Measurements from ENCODE around the gene MSGN1. TPM values are rescaled to one million over a fixed set of nuclear protein-coding genes. Genes with fewer than 3 reads are reported as not detected.

The MSGN1 gene
- total RNA-seq, 4 donors from 2014 or later, result not detected

DNA sequence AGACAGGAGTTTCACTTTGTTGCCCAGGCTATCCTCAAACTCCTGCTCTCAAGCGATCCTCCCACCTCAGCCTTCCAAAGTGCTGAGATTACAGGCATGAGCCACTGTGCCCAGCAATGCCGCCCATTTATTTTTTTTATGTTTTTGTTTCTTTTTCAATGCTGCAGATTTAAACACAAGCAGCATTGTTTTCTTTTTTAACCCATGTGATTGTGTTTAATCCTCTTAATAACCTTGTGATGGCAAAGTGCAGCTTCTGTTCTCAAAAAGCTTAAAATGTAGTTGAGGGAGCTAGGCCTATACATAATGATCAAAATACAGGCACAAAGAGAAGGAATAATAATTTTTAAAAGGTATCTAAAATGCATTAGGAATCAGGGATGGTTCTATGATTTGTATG, 11.5 kb downstream of the MSGN1 start:
- TF ChIP-seq, protein P1, sequence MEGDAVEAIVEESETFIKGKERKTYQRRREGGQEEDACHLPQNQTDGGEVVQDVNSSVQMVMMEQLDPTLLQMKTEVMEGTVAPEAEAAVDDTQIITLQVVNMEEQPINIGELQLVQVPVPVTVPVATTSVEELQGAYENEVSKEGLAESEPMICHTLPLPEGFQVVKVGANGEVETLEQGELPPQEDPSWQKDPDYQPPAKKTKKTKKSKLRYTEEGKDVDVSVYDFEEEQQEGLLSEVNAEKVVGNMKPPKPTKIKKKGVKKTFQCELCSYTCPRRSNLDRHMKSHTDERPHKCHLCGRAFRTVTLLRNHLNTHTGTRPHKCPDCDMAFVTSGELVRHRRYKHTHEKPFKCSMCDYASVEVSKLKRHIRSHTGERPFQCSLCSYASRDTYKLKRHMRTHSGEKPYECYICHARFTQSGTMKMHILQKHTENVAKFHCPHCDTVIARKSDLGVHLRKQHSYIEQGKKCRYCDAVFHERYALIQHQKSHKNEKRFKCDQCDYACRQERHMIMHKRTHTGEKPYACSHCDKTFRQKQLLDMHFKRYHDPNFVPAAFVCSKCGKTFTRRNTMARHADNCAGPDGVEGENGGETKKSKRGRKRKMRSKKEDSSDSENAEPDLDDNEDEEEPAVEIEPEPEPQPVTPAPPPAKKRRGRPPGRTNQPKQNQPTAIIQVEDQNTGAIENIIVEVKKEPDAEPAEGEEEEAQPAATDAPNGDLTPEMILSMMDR (IDR thresholded peaks at IDR 0.05), result no peak
- no peak for TF ChIP-seq POLR2A (IDR thresholded peaks at IDR 0.05)

DNA sequence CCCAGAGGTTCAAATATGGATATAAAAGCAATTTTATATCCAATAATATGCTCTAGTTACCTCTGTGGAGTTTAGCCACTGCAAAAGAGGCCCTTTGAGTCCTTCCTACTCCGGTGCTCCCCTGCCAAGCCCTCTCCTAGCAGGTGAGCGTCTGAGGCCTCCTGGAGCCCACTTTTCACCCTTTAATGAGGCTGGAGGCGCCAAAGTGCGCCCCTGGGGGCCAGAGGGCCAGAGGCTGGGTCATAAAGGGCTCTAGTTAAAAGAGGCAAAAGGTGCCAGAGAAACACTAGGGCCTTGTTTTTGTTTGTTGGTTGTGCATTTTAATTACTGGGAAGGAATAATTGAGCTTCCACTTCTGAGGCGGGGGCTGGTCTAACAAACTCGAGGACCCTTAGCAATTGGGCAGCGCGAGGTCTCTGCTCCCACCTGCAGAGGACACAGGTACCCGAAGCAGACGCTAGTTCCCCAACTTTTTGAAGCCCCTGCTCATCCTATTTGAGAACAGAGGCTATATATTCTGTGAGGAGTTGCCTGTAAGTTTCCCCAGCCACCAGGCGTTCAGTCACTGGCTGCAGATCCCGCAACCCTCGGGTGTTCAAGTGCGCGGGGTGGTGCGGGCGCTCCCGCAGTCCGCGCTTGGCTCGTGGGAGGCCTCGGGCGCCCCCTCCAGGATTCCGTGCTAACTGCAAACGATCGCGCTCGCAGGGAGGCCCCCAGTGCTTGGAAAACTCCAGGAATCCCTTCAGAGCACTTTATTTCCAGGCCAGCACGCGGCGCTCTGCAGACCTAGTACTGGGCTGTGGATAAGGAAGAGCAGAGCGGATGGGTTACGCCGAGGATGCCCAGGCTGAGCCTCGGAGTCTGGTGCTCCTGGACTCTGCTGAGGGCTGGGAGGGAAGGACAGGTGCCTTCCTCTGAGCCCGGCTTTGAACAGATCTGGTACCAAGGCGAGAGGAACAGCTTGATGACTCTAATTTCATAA, 14.1 kb downstream of the MSGN1 start:
- no peak overlapping the region for H3K4me3 ChIP-seq (ENCODE audit: low read depth, poor library complexity, severe bottlenecking)
- intact Hi-C loops (cut with DNase I; ENCODE audit: low total_unique reads), result no loop called here
- peak; percentile 30 to 91 for DNase-seq (ENCODE audit: low spot score in 2 of 2)
- WGBS, 2 donors, result 18 to 21% methylated on average over 27 to 34 of the region's 37 CpGs
- TF ChIP-seq POLR2A (IDR thresholded peaks at IDR 0.05), result no peak
- TF ChIP-seq, protein P1 (IDR thresholded peaks at IDR 0.05), result no peak

More for the DNA sequence above, 11.5 kb downstream of the MSGN1 start:
- no peak for DNase-seq (ENCODE audit: low spot score in 2 of 2)
- 94 to 97% methylated on average over 2 of the region's 2 CpGs for WGBS, 2 donors
- intact Hi-C loops (cut with DNase I; ENCODE audit: low total_unique reads), result no loop called here
- no peak overlapping the region for H3K4me3 ChIP-seq (ENCODE audit: low read depth, poor library complexity, severe bottlenecking)

DNA sequence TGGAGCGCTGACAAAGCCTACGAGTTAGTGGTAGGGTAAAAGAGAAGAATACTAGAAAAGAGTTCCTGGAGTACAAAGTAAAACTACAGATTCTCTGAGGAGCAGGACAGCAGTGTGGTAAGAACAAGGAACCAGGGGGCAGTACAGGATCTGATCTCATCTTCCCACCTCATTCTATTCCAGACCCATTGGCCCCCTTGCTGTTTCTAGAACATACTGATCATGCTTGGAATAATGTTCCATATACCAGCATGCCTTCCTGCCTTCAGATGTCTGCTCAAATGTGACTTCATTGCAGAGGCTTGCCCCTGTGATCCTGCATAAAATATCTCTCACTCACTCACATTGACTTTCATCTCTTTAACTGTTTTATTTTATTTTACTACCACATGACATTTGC, 19.3 kb downstream of the MSGN1 start:
- TF ChIP-seq, protein P1 (IDR thresholded peaks at IDR 0.05), result no peak
- TF ChIP-seq POLR2A (IDR thresholded peaks at IDR 0.05), result no peak
- DNase-seq (ENCODE audit: low spot score in 2 of 2), result no peak
- 41 to 93% methylated on average over 2 of the region's 2 CpGs for WGBS, 2 donors
- no peak overlapping the region for H3K4me3 ChIP-seq (ENCODE audit: low read depth, poor library complexity, severe bottlenecking)
- intact Hi-C loops (cut with DNase I; ENCODE audit: low total_unique reads), result no loop called here

DNA sequence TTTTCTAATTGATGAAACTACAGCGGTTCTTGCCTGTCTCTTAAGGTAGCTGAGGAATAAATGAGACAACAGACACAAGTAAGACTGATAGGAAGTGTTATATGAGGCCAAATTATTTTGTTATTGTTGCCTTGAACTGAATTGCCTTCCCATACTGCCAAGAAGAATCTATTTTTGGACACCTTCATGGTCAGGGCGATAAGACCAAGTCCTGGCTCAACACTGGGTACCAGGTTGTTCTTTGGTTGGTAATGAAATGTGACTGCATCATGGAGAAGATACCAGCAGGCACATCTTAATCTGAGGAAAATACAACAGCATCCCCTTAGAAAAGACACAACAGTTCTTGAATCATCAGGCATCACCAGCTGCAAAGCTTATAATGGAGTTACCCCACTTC, 23.7 kb downstream of the MSGN1 start:
- intact Hi-C loops (cut with DNase I; ENCODE audit: low total_unique reads), result loop anchor here (10.0 kb wide), 1 partner anchor 315 kb away; no protein-coding TSS in a partner anchor
- WGBS, 2 donors, result 81 to 90% methylated on average over 2 of the region's 2 CpGs
- H3K4me3 ChIP-seq (ENCODE audit: low read depth, poor library complexity, severe bottlenecking), result no peak overlapping the region
- DNase-seq (ENCODE audit: low spot score in 2 of 2), result no peak
- no peak for TF ChIP-seq POLR2A (IDR thresholded peaks at IDR 0.05)
- TF ChIP-seq, protein P1 (IDR thresholded peaks at IDR 0.05), result no peak

DNA sequence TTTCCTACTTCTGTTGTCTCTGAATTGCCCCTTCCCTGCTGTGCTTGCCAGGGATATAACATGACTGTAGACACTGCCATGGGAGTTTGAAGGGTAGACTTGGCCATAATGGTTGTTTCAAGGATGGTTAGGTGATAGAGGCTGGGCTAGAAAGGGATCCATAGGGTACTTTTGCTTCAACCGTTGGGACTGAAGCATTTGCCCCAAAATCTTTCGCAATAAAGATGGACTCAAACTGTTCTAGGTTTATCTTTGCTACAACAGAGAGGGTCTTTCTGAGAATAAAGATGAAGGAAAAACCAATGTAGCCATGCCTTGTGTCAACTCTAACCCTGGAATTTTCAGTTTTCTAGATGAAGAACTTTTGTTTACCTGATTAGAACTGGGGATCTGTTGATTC, 27.2 kb downstream of the MSGN1 start:
- DNase-seq (ENCODE audit: low spot score in 2 of 2), result no peak
- WGBS, 2 donors, result 86 to 94% methylated on average over 2 of the region's 2 CpGs

More for the DNA sequence above, 27.2 kb downstream of the MSGN1 start:
- TF ChIP-seq, protein P1 (IDR thresholded peaks at IDR 0.05), result no peak
- no peak for TF ChIP-seq POLR2A (IDR thresholded peaks at IDR 0.05)
- intact Hi-C loops (cut with DNase I; ENCODE audit: low total_unique reads), result loop anchor here (10.0 kb wide), 1 partner anchor 311 kb away; no protein-coding TSS in a partner anchor
- H3K4me3 ChIP-seq (ENCODE audit: low read depth, poor library complexity, severe bottlenecking), result no peak overlapping the region
